Measurements from ENCODE around the gene ADAM17. TPM values are rescaled to one million over a fixed set of nuclear protein-coding genes. Genes with fewer than 3 reads are reported as not detected.
"Not testable (repeated sequence)": the region's sequence is repeated elsewhere in the genome, so short reads cannot be mapped to it uniquely, and the experiment has no call there.

The ADAM17 gene
- polyA plus RNA-seq, 2 donors, result 8.1 to 9.8 TPM

DNA sequence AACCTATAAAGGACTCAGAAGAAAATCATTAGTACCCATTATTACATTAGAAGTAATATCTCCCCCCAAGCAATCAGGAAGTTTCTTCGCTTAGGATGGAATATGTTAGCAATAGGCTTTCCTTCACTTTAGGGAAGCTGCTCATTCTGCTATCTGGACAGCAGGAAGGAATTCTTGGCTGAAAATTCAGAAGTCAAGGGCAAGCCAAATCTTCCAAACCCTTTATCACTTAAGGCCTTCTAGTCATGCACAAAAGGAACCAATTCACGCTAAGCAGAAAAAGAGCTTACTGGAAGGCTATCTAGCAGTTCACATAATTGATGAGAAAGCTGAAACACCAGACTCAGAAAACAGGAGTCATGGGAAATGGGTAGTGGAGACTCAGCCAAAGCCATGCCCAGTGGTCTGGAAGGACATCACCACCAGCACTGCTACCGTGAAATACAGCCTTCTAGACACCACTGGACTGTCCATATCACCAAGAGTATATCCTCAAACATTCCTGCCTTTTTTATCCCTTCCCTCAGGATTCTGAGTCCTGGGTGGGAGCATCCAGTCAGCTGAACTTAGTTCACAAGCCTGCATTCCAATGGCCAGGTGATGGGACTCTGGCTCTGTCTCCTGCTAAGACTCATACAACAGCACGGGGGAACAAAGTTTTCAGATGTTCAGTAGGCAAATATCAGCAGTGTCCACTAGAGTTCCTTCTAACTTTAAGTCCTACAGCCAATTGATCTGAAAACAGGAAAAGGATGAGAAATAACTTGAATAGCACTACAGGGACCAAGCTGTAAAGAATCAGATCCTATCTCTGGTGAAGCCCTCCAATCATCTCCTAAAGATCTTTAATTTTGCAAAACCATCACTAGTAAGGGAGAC lies 14.8 kb upstream of the ADAM17 start:
- no peaks in the 10 kb centered on the region for H3K27me3 ChIP-seq (ENCODE audit: control insufficient read depth in 1 of 2, insufficient read depth in 2 of 2, low read length in 2 of 2)

DNA sequence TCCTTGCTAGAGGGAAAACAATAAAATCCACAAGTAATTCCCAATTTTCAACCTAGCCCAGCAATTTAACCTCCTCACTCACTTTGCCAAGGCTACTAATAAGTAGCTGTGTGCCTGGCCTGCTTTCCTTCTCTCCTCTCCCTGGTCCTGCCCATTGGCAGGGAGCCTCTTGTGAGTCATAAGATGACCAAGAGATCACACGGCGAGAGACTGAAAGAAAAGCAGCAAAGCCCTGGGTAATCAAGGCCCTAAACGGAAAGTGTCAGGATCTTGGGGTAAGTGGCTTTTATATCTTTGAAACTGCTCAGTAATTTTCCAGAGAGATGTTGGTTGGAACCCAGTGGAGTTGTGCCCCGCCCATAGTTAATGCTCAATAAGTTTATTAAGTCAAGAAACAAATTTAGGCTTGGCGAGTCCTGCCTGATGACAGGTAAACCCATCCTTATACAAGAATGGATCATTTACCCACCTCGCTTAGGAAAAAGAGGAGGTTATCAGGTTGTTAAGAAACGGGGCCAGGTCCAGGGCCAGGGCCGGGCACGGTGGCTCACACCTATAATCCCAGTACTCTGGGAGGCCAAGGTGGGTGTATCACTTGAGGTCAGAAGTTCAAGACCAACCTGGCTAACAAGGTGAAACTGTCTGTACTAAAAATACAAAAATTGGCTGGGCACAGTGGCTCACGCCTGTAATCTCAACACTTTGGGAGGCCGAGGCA lies 10.0 kb upstream of the ADAM17 start:
- Histone ChIP-seq H3K4me3 (ENCODE audit: low read depth in 1 of 2, low read length in 2 of 2) (no peak overlapping the region), H3K9me3 (ENCODE audit: control insufficient read depth in 2 of 2, insufficient read depth in 1 of 2, low read depth in 1 of 2, low read length in 1 of 2) (no peaks in the 10 kb centered on the region), H3K27ac (ENCODE audit: low read depth in 2 of 2, low read length in 1 of 2) (peak overlapping the region; percentile 69 to 85), H3K27me3 (ENCODE audit: control insufficient read depth in 1 of 2, insufficient read depth in 2 of 2, low read length in 2 of 2) (no peaks in the 10 kb centered on the region), H3K4me1 (ENCODE audit: control insufficient read depth in 2 of 2, insufficient read depth in 2 of 2, low read length in 1 of 2) (peaks cover 0 to 3% of the 10 kb centered on the region in 2 donors), H3K36me3 (ENCODE audit: control insufficient read depth in 2 of 2, insufficient read depth in 2 of 2, low read length in 1 of 2) (no peaks in the 10 kb centered on the region)
- WGBS, 2 donors, result 67% methylated on average over 11 of the region's 11 CpGs

More for the DNA sequence above, 14.8 kb upstream of the ADAM17 start:
- Histone ChIP-seq H3K9me3 (ENCODE audit: control insufficient read depth in 2 of 2, insufficient read depth in 1 of 2, low read depth in 1 of 2, low read length in 1 of 2) (no peaks in the 10 kb centered on the region), H3K4me1 (ENCODE audit: control insufficient read depth in 2 of 2, insufficient read depth in 2 of 2, low read length in 1 of 2) (peaks cover 0 to 3% of the 10 kb centered on the region in 2 donors), H3K36me3 (ENCODE audit: control insufficient read depth in 2 of 2, insufficient read depth in 2 of 2, low read length in 1 of 2) (no peaks in the 10 kb centered on the region), H3K4me3 (ENCODE audit: low read depth in 1 of 2, low read length in 2 of 2) (no peak overlapping the region), H3K27ac (ENCODE audit: low read depth in 2 of 2, low read length in 1 of 2) (no peak overlapping the region)
- WGBS, 2 donors, result 84 to 85% methylated on average over 4 of the region's 4 CpGs

DNA sequence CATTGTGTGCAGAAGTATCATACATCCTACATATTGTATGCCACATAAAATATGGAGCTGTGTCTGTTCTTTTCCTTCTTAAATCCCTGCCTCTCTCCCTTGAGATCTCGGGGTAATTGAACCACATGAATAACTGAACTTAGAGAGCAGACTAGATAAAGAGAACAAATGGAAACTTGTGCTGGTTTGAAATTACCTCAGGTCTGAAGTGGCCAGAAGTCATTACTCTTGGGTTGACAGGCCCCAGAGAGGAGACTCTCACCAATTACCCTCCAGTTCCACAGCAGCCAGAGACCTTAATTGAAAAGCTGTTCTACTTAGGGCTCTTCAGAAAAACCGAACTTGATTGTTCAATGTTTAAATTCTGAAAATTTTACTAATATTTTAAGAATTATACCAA lies 5.0 kb upstream of the ADAM17 start:
- H3K4me3 ChIP-seq (ENCODE audit: low read depth in 1 of 2, low read length in 2 of 2), result no peak overlapping the region
- H3K27ac ChIP-seq (ENCODE audit: low read depth in 2 of 2, low read length in 1 of 2), result no peak overlapping the region
- 75 to 82% methylated on average over 2 of the region's 2 CpGs for WGBS, 2 donors
- no peaks in the 10 kb centered on the region for H3K27me3 ChIP-seq (ENCODE audit: control insufficient read depth in 1 of 2, insufficient read depth in 2 of 2, low read length in 2 of 2)
- H3K9me3 ChIP-seq (ENCODE audit: control insufficient read depth in 2 of 2, insufficient read depth in 1 of 2, low read depth in 1 of 2, low read length in 1 of 2), result no peaks in the 10 kb centered on the region
- no peaks in the 10 kb centered on the region for H3K36me3 ChIP-seq (ENCODE audit: control insufficient read depth in 2 of 2, insufficient read depth in 2 of 2, low read length in 1 of 2)
- H3K4me1 ChIP-seq (ENCODE audit: control insufficient read depth in 2 of 2, insufficient read depth in 2 of 2, low read length in 1 of 2), result peaks cover 0 to 2% of the 10 kb centered on the region in 2 donors

DNA sequence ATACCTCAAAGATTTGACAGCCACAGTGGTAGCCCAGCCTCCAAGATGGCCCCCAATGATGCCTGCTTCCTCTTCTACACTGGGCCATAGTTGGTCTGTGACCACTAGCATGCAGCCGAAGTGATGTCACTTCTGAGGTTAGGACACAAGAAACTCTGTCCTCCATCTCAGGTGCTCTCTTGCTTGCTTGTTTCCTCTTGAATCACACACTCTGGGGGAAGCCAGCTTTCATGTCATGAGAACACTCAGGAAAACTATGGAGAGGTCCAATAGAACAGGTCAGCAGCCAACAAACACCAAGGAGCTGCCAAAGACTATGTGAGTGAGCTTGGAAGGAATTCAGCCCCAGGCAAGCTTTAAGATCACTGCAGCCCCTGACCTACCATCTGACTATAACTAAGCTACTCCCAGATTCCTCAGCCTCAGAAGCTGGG lies 3.3 kb upstream of the ADAM17 start:
- WGBS, 2 donors, result 85 to 94% methylated on average over 1 of the region's 1 CpG
- Histone ChIP-seq H3K36me3 (ENCODE audit: control insufficient read depth in 2 of 2, insufficient read depth in 2 of 2, low read length in 1 of 2) (no peaks in the 10 kb centered on the region), H3K4me3 (ENCODE audit: low read depth in 1 of 2, low read length in 2 of 2) (no peak overlapping the region), H3K9me3 (ENCODE audit: control insufficient read depth in 2 of 2, insufficient read depth in 1 of 2, low read depth in 1 of 2, low read length in 1 of 2) (no peaks in the 10 kb centered on the region), H3K4me1 (ENCODE audit: control insufficient read depth in 2 of 2, insufficient read depth in 2 of 2, low read length in 1 of 2) (peaks cover 0 to 2% of the 10 kb centered on the region in 2 donors), H3K27ac (ENCODE audit: low read depth in 2 of 2, low read length in 1 of 2) (no peak overlapping the region), H3K27me3 (ENCODE audit: control insufficient read depth in 1 of 2, insufficient read depth in 2 of 2, low read length in 2 of 2) (no peaks in the 10 kb centered on the region)

DNA sequence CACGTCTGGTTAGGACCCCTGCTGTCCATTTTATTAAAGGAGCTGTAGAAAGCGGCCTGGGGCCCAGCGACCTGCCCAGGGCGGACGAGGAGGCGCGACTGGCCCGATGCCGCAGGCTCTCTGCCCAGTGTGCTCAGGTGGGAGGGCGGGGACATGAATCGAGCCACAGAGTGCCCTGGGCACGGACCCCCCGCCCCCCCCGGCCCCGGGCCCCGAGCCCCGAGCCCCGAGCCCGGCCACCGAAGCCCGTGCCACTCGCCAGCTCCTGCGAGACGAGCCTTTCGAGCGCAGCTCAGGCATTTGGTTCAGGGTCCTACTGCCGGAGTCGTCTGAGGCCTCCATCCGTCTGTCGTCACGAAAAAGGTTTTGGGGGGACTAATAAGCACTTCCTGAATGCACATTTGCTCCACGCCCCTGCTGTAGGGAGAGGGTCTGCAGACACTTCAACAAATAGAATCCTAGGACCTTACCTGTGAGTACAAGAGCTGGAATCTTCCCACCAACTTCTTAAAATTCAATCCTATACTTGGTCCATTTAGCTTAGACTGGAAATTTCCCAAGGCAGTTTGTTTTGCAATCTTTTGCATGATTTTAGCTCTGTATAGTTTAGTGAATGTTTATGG lies 602 bp upstream of the ADAM17 start:
- peaks cover 0 to 2% of the 10 kb centered on the region in 2 donors for H3K4me1 ChIP-seq (ENCODE audit: control insufficient read depth in 2 of 2, insufficient read depth in 2 of 2, low read length in 1 of 2)
- no peaks in the 10 kb centered on the region for H3K36me3 ChIP-seq (ENCODE audit: control insufficient read depth in 2 of 2, insufficient read depth in 2 of 2, low read length in 1 of 2)
- no peaks in the 10 kb centered on the region for H3K9me3 ChIP-seq (ENCODE audit: control insufficient read depth in 2 of 2, insufficient read depth in 1 of 2, low read depth in 1 of 2, low read length in 1 of 2)
- H3K4me3 ChIP-seq (ENCODE audit: low read depth in 1 of 2, low read length in 2 of 2), result peak overlapping the region; percentile 90 to 96
- peak overlapping the region; percentile 98 for H3K27ac ChIP-seq (ENCODE audit: low read depth in 2 of 2, low read length in 1 of 2)
- 1% methylated on average over 32 of the region's 32 CpGs for WGBS, 2 donors
- no peaks in the 10 kb centered on the region for H3K27me3 ChIP-seq (ENCODE audit: control insufficient read depth in 1 of 2, insufficient read depth in 2 of 2, low read length in 2 of 2)

DNA sequence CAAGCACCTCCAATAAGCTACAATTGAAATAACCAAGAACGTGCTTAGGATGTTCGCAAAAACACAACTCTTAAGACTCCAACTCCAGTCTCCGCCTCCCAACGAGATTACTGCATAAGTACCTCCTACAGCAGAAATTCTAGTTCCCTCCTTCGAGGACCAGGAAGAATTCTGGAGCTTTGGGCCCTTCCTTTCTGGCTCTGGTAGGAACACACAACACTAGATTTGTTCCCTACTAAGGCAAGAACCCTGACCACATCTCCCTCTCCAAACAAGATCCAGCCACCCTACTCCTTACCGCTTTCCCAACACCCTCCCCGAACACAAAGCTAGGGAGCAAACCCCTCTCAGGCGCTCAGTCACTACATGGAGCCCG lies 721 bp downstream of the ADAM17 start:
- no peaks in the 10 kb centered on the region for H3K36me3 ChIP-seq (ENCODE audit: control insufficient read depth in 2 of 2, insufficient read depth in 2 of 2, low read length in 1 of 2)
- 0% methylated on average over 9 of the region's 9 CpGs for WGBS, 2 donors
- H3K27me3 ChIP-seq (ENCODE audit: control insufficient read depth in 1 of 2, insufficient read depth in 2 of 2, low read length in 2 of 2), result no peaks in the 10 kb centered on the region
- H3K4me3 ChIP-seq (ENCODE audit: low read depth in 1 of 2, low read length in 2 of 2), result peak overlapping the region; percentile 90 to 96
- H3K27ac ChIP-seq (ENCODE audit: low read depth in 2 of 2, low read length in 1 of 2), result peak overlapping the region; percentile 98
- peaks cover 0 to 2% of the 10 kb centered on the region in 2 donors for H3K4me1 ChIP-seq (ENCODE audit: control insufficient read depth in 2 of 2, insufficient read depth in 2 of 2, low read length in 1 of 2)
- H3K9me3 ChIP-seq (ENCODE audit: control insufficient read depth in 2 of 2, insufficient read depth in 1 of 2, low read depth in 1 of 2, low read length in 1 of 2), result no peaks in the 10 kb centered on the region

DNA sequence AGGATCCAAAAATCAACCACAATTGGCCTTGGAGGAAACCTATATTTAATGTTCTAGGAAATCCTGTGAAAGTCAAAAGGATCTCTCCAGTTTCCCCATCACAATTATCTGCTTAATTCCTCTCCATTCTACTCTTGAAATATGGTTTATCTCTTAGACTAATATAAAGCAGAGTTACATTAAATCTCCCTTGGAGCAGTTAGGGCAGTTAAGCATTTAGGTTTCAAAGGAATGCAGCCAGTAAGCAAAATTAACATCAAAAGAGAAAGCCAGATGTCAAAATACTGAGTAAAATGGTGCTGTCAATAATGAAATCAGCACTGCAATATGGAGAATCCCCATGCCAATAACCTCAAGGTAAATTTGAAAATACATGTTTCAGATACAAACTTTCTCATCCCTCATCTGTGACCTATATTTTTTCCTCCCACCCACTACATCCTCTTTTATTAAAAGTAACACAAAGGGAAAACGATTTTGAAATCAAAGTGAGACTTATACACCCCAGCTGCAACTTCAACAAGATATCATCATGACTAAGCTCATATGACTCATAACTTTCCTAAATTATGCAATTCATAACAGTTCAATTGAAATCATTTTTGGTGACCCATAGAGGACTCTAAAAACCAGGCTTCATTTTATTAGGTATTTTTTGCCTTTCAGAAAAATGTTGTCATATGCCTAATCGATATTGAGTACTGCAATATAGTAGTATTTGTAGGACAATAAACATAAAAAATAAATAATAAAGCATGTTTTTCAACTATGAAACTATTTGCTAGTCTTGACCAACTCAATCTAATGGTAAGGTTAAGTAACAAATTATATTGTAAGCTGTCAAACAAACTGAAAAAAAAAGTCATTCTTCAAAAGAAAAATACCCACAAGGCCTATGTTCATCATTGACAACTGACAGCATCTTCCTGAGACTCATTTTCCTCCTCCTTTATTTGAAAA lies 3.1 kb downstream of the ADAM17 start:
- no peak overlapping the region for H3K4me3 ChIP-seq (ENCODE audit: low read depth in 1 of 2, low read length in 2 of 2)
- H3K4me1 ChIP-seq (ENCODE audit: control insufficient read depth in 2 of 2, insufficient read depth in 2 of 2, low read length in 1 of 2), result peaks cover 1 to 3% of the 10 kb centered on the region in 2 donors
- H3K27ac ChIP-seq (ENCODE audit: low read depth in 2 of 2, low read length in 1 of 2), result peak overlapping the region in 1 of 2 donors; percentile 38

DNA sequence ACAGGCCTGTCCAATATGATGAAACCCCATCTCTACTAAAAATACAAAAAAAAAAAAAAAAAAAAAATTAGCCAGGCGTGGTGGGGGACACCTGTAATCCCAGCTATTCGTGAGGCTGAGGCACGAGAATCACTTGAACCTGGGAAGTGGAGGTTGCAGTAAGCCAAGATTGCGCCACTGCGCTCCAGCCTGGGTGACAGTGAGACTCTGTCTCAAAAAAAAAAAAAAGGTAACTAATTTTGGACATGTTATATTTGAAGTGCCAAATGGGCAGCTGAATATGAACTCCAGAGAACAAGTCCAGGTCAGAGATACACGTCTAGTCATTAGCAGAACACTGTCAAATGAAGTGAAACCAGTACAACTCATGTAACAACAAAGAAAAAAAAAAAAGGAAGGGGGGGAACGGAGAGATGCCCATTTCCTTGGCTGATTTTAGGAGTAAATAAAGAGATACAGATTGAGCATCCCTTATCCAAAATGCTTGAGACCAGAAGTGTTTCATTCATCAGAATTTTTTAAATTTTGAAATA lies 4.7 kb downstream of the ADAM17 start:
- H3K9me3 ChIP-seq (ENCODE audit: control insufficient read depth in 2 of 2, insufficient read depth in 1 of 2, low read depth in 1 of 2, low read length in 1 of 2); H3K27ac ChIP-seq (ENCODE audit: low read depth in 2 of 2, low read length in 1 of 2); H3K4me1 ChIP-seq (ENCODE audit: control insufficient read depth in 2 of 2, insufficient read depth in 2 of 2, low read length in 1 of 2); H3K36me3 ChIP-seq (ENCODE audit: control insufficient read depth in 2 of 2, insufficient read depth in 2 of 2, low read length in 1 of 2); H3K27me3 ChIP-seq (ENCODE audit: control insufficient read depth in 1 of 2, insufficient read depth in 2 of 2, low read length in 2 of 2); H3K4me3 ChIP-seq (ENCODE audit: low read depth in 1 of 2, low read length in 2 of 2): not testable (repeated sequence)
- WGBS, 2 donors, result 76 to 79% methylated on average over 7 of the region's 7 CpGs

More for the DNA sequence above, 3.1 kb downstream of the ADAM17 start:
- no peaks in the 10 kb centered on the region for H3K36me3 ChIP-seq (ENCODE audit: control insufficient read depth in 2 of 2, insufficient read depth in 2 of 2, low read length in 1 of 2)
- WGBS, 2 donors, result 18 to 30% methylated on average over 2 of the region's 2 CpGs
- H3K9me3 ChIP-seq (ENCODE audit: control insufficient read depth in 2 of 2, insufficient read depth in 1 of 2, low read depth in 1 of 2, low read length in 1 of 2), result no peaks in the 10 kb centered on the region
- no peaks in the 10 kb centered on the region for H3K27me3 ChIP-seq (ENCODE audit: control insufficient read depth in 1 of 2, insufficient read depth in 2 of 2, low read length in 2 of 2)

All from esophagus (tissue), 2 donors.